Measurements from ENCODE around the gene NLRP3. TPM values are rescaled to one million over a fixed set of nuclear protein-coding genes. Genes with fewer than 3 reads are reported as not detected.
"Not testable (repeated sequence)": the region's sequence is repeated elsewhere in the genome, so short reads cannot be mapped to it uniquely, and the experiment has no call there.

NLRP3 gene
- total RNA-seq (2014; rRNA removed; shearing (Covaris generic)) (0.76 and 2.3 TPM in 2 replicates), polyA plus RNA-seq (2016; fragmentation: Nextera tagmentation; extraction: Ambion mirVana) (0.28 and 0.84 TPM in 2 replicates)

- TF ChIP-seq EZH2phosphoT487 (IDR thresholded peaks at IDR 0.05; ENCODE audit: insufficient read depth, low read depth) (no peak), EZH2 (IDR thresholded peaks at IDR 0.05; ENCODE audit: insufficient read depth, poor library complexity, severe bottlenecking) (no peak)
- no peaks in the 10 kb centered on the region for H3K9me2 ChIP-seq (ENCODE audit: insufficient read depth)
- no peaks in the 10 kb centered on the region for H3K27me3 ChIP-seq (replicated peaks; ENCODE audit: insufficient read depth)
- peak; percentile 58 for DNase-seq
- H3K36me3 ChIP-seq (ENCODE audit: low read depth): no peaks in the 10 kb centered on the region
- H3K9me3 ChIP-seq (ENCODE audit: low read depth): no peaks in the 10 kb centered on the region
- H4K20me1 ChIP-seq (ENCODE audit: insufficient read depth): no peaks in the 10 kb centered on the region
- H3K9ac ChIP-seq: peak within 1 kb of the TSS; percentile 69
- peak within 1 kb of the TSS; percentile 64 for H3K4me3 ChIP-seq
- no peaks in the 10 kb centered on the region for H3K79me2 ChIP-seq (ENCODE audit: insufficient read depth)
- H2AFZ ChIP-seq: peak within 1 kb of the TSS; percentile 81
- peak within 1 kb of the TSS; percentile 65 for H3K4me2 ChIP-seq (ENCODE audit: unreplicated experiment)
- in situ Hi-C loops (cut with MboI): no loop called here
- H3F3A ChIP-seq (ENCODE audit: insufficient read depth): no peaks in the 10 kb centered on the region
- H3K27ac ChIP-seq: peak within 1 kb of the TSS; percentile 77
- H3K4me1 ChIP-seq (ENCODE audit: insufficient read depth): 0 out of 2 replicates have a peak, but pooled peaks cover 3% of the 10 kb centered on the region
- 39 to 41% methylated on average over 19 of the region's 19 CpGs for WGBS, 2 experiments (ENCODE audit: low coverage in 1 of 2, low lambda C conversion rate in 2 of 2, missing lambda C conversion rate in 2 of 2)
Observed at GRCh38 chr1:247415423-247416361, at the start of gene NLRP3. NLRP3 (plus strand) TSS chr1:247416173; CDS start chr1:247418801, 2,628 bp downstream.

GRCh38 chr1:247366345-247366744, 49.6 kb upstream of the NLRP3 start:
- H3F3A ChIP-seq (ENCODE audit: insufficient read depth); H3K27me3 ChIP-seq (replicated peaks; ENCODE audit: insufficient read depth); H3K27ac ChIP-seq; H3K9ac ChIP-seq; H4K20me1 ChIP-seq (ENCODE audit: insufficient read depth); H2AFZ ChIP-seq; in situ Hi-C loops (cut with MboI); H3K9me3 ChIP-seq (ENCODE audit: low read depth); H3K36me3 ChIP-seq (ENCODE audit: low read depth); H3K4me2 ChIP-seq (ENCODE audit: unreplicated experiment); H3K79me2 ChIP-seq (ENCODE audit: insufficient read depth); H3K9me2 ChIP-seq (ENCODE audit: insufficient read depth); DNase-seq; H3K4me3 ChIP-seq: not testable (repeated sequence)
- H3K4me1 ChIP-seq (ENCODE audit: insufficient read depth): peaks cover 12% of the 10 kb centered on the region; the same call in 1 of the 2 replicates
- WGBS, 2 experiments (ENCODE audit: low coverage in 1 of 2, low lambda C conversion rate in 2 of 2, missing lambda C conversion rate in 2 of 2): 69 to 100% methylated on average over 1 of the region's 1 CpG

- in situ Hi-C loops (cut with MboI): no loop called here
- 76 to 79% methylated on average over 4 of the region's 4 CpGs for WGBS, 2 experiments (ENCODE audit: low coverage in 1 of 2, low lambda C conversion rate in 2 of 2, missing lambda C conversion rate in 2 of 2)
Observed at GRCh38 chr1:247366926-247367645, 48.9 kb upstream of the NLRP3 start.

GRCh38 chr1:247367786-247368422, 48.1 kb upstream of the NLRP3 start:
- 0 out of 2 replicates have a peak, but pooled peaks cover 11% of the 10 kb centered on the region for H3K4me1 ChIP-seq (ENCODE audit: insufficient read depth)
- H3F3A ChIP-seq (ENCODE audit: insufficient read depth): no peaks in the 10 kb centered on the region
- H3K4me2 ChIP-seq (ENCODE audit: unreplicated experiment): no peak overlapping the region
- no peak overlapping the region for H2AFZ ChIP-seq
- no peaks in the 10 kb centered on the region for H3K27me3 ChIP-seq (replicated peaks; ENCODE audit: insufficient read depth)
- no peak overlapping the region for H3K9ac ChIP-seq
- in situ Hi-C loops (cut with MboI): no loop called here
- DNase-seq: peak; percentile 21
- WGBS, 2 experiments (ENCODE audit: low coverage in 1 of 2, low lambda C conversion rate in 2 of 2, missing lambda C conversion rate in 2 of 2): 48 to 49% methylated on average over 6 of the region's 6 CpGs
- H3K9me3 ChIP-seq (ENCODE audit: low read depth): no peaks in the 10 kb centered on the region
- no peaks in the 10 kb centered on the region for H3K9me2 ChIP-seq (ENCODE audit: insufficient read depth)
- H3K79me2 ChIP-seq (ENCODE audit: insufficient read depth): no peaks in the 10 kb centered on the region
- TF ChIP-seq EZH2 (IDR thresholded peaks at IDR 0.05; ENCODE audit: insufficient read depth, poor library complexity, severe bottlenecking) (no peak), EZH2phosphoT487 (IDR thresholded peaks at IDR 0.05; ENCODE audit: insufficient read depth, low read depth) (no peak)
- H3K36me3 ChIP-seq (ENCODE audit: low read depth): no peaks in the 10 kb centered on the region
- H3K4me3 ChIP-seq: no peak overlapping the region
- H3K27ac ChIP-seq: no peak overlapping the region
- no peaks in the 10 kb centered on the region for H4K20me1 ChIP-seq (ENCODE audit: insufficient read depth)

More at GRCh38 chr1:247366926-247367645, 48.9 kb upstream of the NLRP3 start:
- Histone ChIP-seq H3K4me1 (ENCODE audit: insufficient read depth) (0 out of 2 replicates have a peak, but pooled peaks cover 11% of the 10 kb centered on the region), H3K36me3 (ENCODE audit: low read depth) (no peaks in the 10 kb centered on the region), H3K79me2 (ENCODE audit: insufficient read depth) (no peaks in the 10 kb centered on the region), H3K9me2 (ENCODE audit: insufficient read depth) (no peaks in the 10 kb centered on the region), H3K4me2 (ENCODE audit: unreplicated experiment) (no peak overlapping the region), H3F3A (ENCODE audit: insufficient read depth) (no peaks in the 10 kb centered on the region), H2AFZ (no peak overlapping the region), H4K20me1 (ENCODE audit: insufficient read depth) (no peaks in the 10 kb centered on the region), H3K4me3 (no peak overlapping the region), H3K27me3 (replicated peaks; ENCODE audit: insufficient read depth) (no peaks in the 10 kb centered on the region), H3K9me3 (ENCODE audit: low read depth) (no peaks in the 10 kb centered on the region), H3K27ac (no peak overlapping the region), H3K9ac (no peak overlapping the region)
- TF ChIP-seq EZH2phosphoT487 (IDR thresholded peaks at IDR 0.05; ENCODE audit: insufficient read depth, low read depth) (no peak), EZH2 (IDR thresholded peaks at IDR 0.05; ENCODE audit: insufficient read depth, poor library complexity, severe bottlenecking) (no peak)
- no peak for DNase-seq
